GM12801 (cell line): ENCODE data around the gene LRRC74A.

Experiments used
- TF ChIP-seq, protein P1 (sequence below): IDR thresholded peaks from one replicate; pipeline ENCODE4 v1.5.1; 2011; ENCODE audit warnings: control low read depth; ENCODE audit not compliant: insufficient read length; ENCODE audit errors: extremely low read depth

Gene LRRC74A

GRCh38 chr14:76856769-76857168 is 30.6 kb downstream of the LRRC74A start:
- TF ChIP-seq, protein P1, sequence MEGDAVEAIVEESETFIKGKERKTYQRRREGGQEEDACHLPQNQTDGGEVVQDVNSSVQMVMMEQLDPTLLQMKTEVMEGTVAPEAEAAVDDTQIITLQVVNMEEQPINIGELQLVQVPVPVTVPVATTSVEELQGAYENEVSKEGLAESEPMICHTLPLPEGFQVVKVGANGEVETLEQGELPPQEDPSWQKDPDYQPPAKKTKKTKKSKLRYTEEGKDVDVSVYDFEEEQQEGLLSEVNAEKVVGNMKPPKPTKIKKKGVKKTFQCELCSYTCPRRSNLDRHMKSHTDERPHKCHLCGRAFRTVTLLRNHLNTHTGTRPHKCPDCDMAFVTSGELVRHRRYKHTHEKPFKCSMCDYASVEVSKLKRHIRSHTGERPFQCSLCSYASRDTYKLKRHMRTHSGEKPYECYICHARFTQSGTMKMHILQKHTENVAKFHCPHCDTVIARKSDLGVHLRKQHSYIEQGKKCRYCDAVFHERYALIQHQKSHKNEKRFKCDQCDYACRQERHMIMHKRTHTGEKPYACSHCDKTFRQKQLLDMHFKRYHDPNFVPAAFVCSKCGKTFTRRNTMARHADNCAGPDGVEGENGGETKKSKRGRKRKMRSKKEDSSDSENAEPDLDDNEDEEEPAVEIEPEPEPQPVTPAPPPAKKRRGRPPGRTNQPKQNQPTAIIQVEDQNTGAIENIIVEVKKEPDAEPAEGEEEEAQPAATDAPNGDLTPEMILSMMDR = no peak

DNA sequence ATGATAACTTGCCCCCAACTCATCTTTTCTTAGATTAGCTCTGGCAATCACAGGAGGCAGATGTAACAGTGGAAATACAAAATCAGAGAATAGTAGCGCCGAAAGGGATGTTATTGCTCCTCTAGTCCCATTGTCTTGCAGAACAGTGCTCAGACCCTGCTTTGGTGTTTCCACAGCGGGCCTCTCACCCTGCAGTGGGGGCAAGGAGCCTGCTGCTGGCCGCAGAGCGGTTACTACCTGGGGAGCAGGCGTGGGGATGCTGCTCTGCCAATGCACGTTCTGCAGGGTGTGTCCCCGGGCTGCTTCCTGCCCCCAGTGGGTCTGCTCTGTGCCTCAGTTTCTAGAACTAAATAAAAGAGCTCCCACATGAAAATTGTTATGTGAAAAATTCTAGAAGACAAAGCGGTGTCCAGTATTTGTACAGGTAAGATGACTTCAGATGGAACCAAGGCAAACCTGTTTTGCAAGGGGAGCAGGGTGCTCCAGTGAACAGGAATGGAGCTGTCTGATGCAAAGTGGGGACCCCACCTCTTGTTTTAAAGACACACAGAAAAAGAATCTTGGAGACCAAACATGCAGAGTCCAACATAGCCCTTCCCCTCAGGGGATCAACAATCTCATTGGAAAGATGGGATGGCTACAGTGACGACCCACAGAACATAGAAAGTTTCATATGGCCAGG is 35.5 kb downstream of the LRRC74A start:
- TF ChIP-seq, protein P1 = no peak

GRCh38 chr14:76862546-76863282 is 36.5 kb downstream of the LRRC74A start:
- TF ChIP-seq, protein P1 = no peak

- TF ChIP-seq, protein P1 = no peak
Measured at GRCh38 chr14:76863724-76864407, 37.7 kb downstream of the LRRC74A start.

DNA sequence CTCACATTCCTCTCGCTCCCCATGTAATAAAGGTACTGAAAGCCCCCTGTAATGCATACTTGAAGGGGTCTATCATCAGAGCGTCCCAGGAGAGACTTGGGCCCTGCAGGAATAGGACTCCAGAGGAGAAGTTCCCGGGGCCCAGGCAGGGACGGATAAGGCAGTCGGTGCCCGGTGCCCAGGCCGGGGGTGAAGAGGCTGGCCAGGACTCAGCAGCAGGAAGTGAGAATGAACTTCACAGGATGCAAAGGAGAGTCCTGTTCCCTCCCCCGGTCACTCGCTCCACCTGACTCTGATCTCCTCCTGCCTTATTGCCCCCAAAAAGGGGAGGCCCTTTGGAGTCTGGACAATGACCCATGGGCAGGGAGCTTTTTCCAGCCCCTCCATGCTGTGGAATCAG is 40.2 kb downstream of the LRRC74A start:
- TF ChIP-seq, protein P1 = no peak

DNA sequence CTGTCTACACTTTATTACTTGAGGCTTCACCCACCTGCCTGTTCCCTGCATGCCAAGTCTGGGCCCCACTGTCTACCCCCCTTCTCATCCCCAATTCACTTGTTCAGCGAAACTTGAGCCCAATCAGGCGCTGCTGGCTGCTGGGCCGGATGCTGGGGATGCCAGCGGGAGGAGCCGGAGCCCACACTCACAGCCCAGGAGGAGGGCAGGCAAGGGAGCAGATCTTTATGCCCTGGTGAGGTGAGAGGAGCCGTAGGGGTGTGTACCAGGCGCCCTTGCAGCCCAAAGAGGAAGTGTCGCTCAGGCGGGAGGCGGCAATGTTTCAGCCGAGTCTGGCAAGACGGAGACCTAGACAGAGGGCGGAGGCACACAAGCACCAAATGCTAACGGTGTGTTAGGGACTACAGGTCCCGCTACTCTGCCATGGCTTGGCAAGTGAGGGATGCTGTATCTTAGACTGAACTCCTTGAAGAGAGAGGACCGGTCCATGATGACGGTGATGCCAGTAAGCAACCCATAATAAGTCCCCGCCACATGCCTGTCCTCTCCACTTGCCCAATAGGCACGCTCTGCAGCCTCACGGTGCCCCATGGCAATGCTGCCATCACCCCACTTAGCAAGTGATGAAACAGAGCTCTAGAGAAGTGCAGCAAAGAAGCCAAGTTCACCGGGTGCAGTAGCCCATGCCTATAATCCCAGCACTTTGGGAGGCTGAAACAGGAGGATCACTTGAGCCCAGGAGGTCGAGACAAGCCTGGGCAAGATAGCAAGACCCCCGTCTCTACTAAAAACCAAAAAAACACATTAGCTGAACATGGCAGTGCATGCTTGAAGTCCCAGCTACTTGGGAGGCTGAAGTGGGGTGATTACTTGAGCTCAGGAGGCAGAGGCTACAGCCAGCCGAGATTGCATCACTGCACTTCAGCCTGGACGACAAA is 41.6 kb downstream of the LRRC74A start:
- TF ChIP-seq, protein P1 = no peak
